NCI-H2107 (cell line): Measurements from ENCODE around the gene TNFAIP8L1.

Experiments
- DNase-seq: peaks from one replicate; lab custom pipeline; 2025; lab: John Stamatoyannopoulos, UW

The TNFAIP8L1 gene

DNA sequence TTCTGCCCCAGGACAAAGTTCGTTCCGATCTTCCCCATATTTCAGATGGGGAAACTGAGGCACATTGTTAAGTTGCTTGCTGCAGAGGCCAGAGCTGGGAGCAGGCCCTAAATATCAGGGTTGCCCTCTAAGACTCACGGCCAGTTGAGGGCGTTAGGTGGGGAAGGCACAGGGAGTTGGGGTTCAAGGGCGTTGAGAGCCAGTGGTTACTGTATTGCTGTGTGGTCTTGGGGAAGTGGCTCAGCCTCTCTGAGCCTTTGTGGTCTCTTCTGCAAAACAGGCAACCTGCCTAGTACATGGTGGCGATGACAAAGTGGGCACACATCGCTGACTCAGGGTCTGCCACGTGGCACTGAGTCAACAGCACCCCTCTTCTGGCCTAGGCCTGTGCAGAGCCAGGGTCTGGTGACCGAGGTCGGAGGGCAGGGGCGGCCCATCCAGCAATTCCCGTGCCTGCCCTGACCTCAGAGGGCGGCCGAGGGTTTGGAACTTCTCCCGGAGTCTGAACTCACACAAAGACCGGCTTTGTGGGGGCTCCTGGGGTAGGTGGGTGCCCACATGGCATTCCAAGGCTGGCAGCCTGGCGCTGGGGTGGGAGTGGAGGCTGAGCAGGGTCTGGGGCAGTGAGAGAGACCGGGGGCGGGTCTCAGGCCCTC is 10.2 kb downstream of the TNFAIP8L1 start:
- DNase-seq, result no peak

DNA sequence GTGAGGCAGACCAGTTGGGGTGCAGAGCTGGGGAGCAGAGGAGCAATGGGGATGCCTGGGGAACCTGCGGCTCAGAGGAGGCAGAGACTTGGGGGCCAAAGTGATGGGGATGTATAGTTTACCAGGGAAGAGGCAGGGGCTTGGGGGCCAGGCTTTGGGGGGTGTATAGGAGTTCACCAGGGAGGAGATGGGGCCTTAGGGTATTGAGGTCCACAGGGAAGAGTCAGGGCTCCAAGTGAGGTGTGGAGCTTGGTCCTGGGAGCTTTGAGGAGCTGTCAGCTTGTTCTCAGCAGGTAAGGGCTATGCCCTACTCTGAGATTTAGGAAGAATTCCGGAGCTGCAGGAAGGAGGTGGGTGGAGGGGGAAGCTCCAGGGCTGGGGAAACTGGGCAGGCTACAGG is 10.8 kb downstream of the TNFAIP8L1 start:
- DNase-seq, result no peak

DNA sequence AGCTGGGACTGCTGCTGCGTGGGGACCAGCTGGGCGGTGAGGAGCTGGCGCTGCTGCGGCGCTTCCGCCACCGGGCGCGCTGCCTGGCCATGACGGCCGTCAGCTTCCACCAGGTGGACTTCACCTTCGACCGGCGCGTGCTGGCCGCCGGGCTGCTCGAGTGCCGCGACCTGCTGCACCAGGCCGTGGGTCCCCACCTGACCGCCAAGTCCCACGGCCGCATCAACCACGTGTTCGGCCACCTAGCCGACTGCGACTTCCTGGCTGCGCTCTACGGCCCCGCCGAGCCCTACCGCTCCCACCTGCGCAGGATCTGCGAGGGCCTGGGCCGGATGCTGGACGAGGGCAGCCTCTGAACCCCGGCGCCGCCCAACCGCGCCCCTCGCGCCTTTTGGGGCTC is 12.8 kb downstream of the TNFAIP8L1 start:
- no peak for DNase-seq

DNA sequence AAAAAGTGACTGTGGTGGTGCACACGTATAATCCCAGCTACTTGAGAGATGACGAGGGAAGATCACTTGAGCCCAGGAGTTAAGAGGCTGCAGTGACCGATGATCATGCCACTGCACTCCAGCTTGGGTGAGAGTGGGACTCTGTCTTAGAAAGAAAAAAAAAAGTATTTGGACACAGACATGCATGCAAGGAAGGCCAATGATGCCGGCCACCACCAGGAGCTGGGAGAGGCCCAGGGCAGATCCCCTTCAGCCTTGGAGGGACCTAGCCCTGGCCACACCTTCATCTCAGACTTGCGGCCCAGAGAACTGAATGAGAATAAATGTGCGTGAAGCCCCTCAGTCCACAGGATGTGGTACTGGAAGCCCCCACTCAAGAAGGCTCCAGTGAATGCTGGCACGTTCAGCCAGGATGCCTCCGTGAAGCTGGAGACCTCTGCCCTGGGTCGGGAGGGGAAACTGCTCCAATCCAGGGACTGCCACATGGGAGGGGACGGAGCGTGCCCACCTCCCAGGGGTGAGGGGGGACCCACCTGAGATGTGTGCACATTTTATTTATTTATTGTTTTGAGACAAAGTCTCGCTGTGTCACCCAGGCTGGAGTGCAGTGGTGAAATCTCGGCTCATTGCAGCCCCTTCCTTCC is 14.6 kb downstream of the TNFAIP8L1 start:
- DNase-seq, result no peak

DNA sequence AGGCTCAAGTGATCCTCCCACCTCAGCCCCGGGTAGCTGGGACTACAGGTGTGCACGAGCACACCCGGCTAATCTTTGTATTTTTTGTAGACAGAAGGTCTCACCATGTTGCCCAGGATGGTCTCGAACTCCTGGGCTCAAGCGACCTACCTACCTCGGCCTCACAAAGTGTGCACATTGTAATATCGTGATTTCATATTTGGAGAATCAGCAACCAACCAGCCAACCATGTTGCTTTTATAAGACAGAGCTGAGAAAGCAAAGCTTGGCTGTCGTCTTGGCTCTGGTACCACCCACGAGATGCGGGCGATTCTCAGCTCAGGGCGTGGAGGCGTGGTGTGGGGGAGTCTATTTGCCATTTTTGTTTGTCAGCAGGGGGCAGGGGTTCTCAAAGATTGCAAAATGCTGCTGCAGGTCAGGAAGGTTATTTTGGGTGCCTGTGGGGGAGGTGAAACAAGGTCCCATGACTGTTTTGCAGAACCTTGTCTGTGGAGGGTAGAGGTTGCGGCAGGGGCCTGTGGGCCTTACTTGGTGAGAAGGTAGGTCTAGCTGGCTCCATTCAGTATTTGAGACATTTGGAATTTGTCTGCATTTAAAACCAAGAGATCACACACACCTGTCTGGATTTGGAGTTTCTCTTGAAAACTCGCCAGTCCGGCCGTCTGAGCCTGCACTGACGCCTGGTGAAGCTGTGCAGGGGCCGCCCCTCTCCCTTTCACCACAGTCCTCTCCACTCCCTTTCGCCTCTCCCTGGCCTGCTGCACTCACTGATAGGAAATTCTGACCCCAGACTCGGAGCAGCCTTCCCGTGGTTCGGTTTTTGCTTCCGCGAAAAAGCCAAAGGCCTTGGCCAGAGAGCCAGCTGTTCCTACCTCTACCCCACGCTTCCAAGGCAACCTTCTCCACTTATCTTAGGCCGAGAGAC is 15.4 kb downstream of the TNFAIP8L1 start:
- DNase-seq, result no peak

DNA sequence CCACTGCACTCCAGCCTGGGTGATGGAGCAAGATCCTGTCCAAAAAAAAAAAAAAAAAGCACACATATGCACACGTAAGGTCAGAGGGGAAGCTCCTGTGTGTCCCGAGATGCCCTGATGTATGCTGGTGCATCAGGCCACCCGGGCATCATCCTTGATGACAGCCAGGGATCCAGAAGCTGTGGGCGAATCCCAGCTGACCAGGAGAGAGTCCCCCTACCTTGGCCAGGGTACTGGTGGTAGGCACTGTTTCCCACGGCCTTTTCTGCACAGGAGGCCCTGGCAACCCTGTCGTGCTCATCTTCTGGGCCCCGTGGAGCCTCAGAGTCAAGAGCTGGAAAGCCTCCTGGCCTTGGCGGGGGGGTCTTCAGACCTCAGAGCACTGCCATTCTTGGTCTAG is 16.8 kb downstream of the TNFAIP8L1 start:
- no peak for DNase-seq

DNA sequence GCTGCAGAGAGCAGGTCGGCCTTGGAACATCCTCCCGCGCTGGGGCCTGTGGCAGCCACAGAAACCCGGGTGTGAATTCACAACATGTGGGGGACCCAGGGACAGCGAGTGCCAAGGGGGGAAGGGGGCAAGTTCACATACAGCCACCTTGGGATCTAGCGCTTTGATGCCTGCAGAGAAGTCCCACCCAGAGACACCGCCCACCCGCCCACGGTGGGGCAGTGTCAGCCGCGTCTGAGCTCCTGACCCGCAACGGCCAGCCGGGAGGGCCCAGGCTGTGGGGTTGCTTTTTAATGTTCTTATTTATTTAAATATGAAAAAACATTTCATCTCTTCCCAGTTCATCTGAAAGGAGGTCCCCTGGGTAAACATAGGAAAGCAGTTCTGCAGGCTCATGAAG is 17.9 kb downstream of the TNFAIP8L1 start:
- no peak for DNase-seq

DNA sequence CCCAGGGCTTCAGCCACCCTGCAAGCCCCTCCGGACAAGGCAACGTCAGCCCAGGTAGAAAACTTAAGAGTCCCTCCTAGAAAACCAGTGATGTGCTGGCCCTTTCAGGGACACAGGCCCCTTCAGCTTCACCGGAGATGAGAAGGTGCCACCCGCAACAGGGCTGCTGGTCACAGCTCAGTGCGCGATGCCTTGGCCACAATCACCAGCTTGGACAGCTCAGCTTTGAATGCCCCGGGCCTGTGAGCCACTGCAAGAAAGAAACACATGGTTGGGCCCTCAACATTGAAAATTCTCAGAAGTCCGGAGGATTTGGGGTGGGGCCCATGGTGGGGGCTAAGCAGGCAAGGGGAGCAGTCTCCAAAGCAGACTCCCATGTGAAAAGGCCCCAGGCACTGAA is 18.5 kb downstream of the TNFAIP8L1 start:
- no peak for DNase-seq

DNA sequence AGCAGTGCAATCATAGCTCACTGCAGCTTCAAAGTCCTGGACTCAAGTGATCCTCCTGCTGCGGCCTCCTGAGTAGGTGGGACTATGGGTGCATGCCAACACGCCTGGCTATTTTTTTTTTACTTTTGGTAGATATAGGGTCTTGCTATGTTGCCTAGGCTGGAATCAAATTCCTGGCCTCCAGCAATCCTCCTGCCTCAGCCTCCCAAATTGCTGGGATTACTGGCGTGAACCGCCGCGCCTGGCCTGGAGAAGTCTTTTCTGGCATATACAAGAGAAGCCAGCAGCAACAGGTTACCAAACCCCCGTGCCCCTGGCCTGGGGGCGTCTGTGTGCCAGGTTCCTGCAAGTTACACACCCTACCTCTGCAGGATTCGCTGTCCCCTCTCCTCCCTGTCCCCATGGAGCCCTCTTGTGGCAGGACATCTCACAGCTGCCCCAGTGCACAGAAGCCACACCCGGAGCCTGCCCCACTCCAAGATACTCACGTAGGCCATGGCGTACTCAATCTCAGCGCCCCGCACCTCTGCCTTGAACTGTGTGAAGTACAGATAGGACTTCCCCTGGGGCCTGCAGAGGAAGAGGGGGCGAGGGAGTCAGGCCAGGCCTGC is 21.0 kb downstream of the TNFAIP8L1 start:
- no peak for DNase-seq

DNA sequence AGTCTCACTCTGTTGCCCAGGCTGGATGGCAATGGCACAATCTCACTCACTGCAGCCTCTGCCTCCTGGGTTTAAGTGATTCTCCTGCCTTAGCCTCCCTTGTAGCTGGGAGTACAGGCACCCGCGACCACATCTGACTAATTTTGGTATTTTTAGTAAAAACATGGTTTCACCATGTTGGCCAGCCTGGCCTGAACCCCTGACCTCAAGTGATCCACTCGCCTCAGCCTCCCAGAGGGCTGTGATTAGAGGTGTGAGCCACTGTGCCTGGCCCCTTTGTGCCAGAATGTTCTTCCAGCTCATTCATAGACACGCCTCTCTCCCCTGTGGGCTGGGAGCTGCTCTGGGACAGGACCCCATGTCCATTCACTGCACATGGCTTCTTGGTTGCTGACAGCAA is 21.7 kb downstream of the TNFAIP8L1 start:
- DNase-seq, result no peak

DNA sequence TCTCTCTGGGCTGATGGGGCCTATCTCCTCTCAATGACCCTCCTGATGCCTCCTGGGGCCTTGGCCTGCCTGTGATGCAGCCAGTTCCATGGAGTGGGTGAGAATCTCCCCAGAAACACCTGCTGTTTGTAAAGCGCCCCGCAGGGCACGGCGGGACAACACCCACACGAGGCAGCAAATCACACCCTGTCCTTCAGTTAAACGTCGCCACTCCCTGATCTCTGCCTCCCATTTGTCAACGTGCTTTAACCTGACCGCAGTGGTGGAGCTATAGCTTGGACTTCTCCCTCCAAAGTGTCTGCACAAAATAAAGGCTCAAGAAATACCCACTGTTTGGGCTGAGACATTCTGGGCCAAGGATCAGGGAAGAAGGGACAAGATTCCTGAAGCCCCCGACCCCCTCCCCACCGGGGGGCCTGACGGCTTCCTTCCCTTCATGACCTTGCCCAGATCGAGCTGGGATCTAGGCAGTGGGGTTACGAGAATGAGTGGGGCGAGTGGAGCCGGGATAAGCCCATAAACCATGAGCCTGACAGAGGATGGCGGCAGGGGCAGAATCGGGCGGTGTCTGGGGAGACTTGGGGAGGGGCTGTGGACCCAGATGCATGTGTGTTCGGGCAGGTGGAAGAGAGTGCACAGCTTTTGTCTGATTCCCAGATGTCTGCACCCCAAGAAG is 22.8 kb downstream of the TNFAIP8L1 start:
- no peak for DNase-seq

DNA sequence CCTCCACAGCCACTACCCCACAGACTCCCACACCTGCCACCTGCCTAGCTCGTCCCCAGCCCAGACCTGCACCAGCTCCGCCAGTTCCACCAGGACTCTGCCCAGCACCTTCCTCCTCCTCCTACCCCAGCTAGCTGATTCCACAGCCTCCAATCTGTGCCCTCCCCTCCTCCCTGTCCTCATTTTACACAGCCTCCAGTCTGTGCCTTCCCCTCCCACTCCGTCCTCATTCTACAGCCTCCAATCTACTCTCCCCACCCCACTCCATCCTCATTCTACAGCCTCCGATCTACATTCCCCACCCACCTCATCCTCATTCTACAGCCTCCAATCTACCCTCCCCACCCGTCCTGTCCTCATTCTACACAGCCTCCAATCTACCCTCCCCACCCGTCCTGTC is 23.5 kb downstream of the TNFAIP8L1 start:
- no peak for DNase-seq

DNA sequence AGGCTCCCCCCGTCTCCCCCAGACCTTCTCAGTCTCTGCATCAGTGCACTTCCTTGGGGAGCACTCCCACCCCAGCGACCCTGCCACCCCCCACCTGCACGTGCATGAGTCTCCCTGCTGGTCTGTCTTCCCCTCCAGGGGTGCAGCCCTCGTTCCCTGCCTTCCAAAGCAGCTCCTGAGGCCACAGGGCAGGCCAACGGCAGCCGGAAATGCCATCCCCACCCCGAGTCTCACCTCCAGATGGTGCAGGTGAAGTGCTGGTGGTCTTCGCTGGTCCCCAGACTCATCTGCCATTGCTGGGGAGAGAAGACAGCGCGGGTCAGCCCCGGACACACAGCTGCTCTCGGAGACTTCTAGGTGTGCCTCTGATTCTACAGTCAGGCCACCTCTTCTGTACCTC is 25.3 kb downstream of the TNFAIP8L1 start:
- DNase-seq, result no peak

DNA sequence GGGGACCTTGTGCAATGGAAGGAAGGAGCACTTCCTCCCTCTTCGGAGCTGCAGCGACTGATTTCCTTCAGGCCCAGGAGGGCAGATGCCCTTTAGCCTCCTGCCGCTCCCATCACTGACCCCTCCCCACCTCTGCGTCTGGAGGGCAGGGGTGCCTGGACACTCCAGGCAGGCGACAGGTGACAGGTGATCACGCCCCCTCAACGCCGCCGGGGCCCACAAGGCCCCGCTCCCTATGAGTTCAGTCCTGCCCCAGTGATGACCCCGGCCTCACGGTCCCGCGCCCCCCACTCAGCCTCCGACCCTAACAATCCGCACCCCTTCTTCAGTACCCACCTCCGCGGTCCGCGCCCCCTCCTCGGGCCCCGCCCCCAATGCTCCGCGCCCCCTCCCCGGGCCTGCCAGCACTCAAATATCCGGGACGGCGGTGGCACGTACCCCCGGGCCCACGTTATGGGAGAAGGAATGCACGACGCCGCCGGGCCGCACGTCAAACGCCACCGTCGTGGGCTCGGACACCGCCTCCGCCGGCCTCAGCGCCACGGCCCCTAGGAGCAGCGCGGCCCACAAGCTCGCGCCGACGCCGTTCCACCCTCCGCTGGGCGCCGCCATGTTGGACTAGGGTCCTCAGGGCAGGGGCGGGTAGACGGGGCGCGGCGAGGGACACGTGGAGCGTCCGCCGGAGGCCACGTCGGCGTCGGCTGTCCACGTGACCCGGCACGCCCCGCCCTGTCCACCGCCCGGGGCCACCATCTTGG is 30.6 kb downstream of the TNFAIP8L1 start, which contains the start of gene MYDGF:
Gene MYDGF (minus strand): TSS at position 620 of the 758 bp plus-strand sequence. CDS start 8 bp downstream, at position 612.
- DNase-seq, result peak; percentile 65

DNA sequence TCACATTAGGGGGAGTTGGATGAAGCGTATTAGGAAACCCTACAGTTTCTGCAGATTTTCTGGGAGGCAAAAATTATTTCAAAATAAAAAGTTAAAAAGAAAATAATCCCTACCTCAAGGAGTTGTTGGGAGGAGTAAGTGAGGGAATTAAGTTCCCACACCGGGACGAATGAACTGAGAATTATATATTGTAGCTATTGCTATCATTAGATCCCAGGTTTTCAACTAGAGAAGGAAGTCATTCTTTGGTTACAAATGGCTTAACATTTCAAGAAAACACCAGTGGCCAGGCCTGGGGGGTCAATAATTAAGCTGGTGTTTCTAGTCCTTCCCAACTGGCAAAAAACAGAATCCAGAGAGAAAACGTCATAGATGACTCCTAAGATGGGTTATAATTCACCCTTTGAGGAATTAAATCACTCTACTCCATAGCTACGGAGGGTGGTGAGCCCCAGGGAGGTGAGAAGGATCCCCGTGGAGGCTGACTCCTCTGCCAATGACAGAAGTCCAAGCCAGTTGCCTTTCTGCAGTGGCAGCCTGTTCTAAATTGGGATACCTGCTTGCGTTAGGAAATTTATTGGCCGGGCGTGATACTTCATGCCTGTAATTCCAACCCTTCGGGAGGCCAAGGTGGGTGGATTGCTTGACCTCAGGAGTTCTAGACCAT is 32.0 kb downstream of the TNFAIP8L1 start:
- DNase-seq, result no peak

DNA sequence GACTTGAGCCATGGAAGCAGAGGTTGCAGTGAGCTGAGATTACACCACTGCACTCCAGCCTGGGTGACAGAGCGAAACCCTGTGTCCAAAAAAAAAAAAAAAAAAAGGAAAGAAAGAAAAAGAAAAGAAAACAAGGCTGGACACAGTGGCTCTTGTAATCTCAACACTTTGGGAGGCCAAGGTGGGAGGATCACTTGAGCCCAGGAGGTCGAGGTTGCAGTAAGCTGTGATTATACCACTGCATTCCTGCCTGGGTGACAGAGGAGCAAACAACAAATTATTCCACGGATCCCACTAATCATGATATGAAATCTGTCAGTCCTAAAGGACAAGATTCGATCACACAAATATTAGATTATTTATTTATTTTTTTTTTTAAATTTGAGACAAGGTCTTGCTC is 33.9 kb downstream of the TNFAIP8L1 start:
- no peak for DNase-seq

DNA sequence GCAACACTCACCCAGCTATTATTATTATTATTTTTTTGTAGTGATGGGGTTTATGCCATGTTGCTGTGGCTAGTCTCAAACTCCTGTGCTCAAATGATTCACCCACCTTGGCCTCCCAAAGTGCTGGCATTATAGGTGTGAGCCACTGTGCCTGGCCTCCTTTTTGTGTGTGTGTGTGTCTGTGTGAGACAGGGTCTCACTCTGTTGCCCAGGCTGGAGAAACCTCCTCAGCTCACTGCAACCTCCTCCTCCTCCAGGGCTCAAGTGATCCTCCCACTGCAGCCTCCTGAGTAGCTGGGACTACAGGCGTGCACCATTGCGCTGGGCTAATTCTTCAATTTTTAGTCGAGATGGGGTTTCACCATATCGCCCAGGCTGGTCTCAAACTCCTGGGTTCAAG is 34.4 kb downstream of the TNFAIP8L1 start:
- DNase-seq, result no peak

DNA sequence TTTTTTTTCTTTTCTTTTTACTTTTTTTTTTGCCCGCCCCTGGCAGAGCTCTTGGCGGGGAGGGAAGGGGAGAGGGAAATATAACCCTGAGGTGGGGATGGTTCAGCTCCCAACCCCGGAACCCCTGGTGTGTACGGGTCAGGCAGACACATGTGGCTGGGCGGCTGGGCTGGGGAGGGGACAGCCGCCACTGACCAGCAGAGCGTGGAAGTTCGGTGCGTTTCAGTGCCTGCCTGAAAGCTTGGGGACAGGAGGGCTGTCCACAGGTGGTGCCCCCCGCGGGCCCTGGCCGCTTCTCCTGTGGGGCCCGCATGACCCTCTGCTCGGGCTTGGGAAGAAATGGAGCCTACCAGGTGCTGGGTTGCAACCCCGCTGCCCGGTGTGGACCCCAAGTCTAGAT is 36.0 kb downstream of the TNFAIP8L1 start:
- DNase-seq, result no peak

DNA sequence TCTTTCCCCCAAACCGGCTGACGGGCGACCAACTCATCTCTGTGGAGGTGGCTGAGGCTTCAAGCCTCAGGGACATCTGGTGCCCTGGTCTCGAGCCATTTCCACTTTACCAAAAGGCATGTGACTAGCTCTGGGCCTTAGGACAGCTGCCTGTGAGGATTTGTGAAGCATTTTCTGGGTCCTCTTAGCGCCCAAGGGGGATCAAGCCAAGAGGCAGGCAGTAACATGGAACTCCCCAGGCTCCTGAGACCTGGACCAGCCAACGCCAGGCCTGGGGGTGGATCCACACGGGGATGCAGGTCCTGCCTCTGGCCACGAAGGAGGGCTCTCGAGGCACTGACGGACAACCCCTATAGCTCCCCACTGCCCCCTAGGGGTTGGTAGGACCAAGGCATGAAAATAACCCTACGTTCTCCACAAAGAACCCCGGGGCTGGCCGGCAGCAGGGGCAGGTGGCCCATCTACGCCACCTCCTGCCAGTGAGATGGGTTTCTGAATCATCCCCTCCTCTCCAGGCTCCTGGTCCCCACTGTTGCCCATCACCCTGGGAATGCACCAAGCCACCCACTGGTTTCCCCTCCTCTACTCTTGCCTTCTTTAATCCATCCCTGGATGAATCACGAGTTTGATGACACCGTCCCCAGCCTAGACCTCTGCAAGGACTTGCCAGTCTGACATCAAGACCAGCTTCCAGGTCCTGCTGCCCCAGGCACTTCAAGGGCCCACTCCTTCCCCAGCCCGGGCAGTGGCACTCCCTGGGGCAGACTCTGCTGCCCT is 37.8 kb downstream of the TNFAIP8L1 start:
- DNase-seq, result no peak
